ENCODE measurements around the gene SIGLEC10. TPM values are rescaled to one million over a fixed set of nuclear protein-coding genes. Genes with fewer than 3 reads are reported as not detected.
A peak's percentile ranks its signal among the peaks of the same experiment; 100 is the strongest.

Gene SIGLEC10
- polyA plus RNA-seq, 3 donors, result 0.82 to 1.1 (median 1.0) TPM

DNA sequence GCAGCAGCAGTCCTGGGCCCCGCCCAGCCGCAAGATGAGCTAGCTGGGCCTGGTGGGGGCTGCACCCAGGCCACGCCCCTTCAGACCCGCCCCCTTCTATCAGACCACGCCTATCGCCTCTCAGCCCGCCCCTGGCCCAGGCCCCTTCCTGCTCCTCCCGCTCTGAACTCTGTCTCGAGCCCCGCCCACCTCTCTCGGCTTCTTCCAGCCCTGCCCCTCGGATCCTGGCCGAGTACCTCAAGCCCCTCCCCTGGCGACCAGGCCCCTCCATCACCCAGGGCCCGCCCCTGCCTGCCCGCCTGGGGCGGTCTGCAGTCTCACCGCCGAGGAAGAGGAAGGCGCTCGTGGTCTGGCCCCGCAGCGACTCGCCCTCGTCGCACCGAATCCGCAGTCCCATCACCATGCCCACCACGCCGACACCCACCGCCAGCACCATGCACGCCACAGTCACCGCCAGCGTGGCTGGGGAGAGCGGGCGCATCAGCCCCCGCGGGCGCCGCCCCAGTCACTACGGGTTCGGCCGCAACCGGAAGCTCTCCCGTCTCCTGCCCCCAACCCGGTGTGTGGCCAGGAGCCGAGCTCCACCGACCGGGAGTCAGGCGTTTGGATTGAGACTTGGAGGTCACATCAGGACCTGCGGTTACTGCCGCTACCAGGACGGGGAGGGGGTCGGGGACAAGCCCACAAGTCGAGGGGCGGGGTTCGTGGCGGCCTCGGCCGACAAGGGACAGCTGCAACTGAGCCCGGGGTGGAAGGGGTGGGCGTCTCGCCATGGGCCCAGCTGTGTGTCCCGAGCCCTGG is 49.7 kb downstream of the SIGLEC10 start:
- DNase-seq (ENCODE audit: low read depth in 3 of 3, low spot score in 2 of 3), result peak; percentile 92 to 95 (median 94)

GRCh38 chr19:51367255-51367564 is 50.2 kb downstream of the SIGLEC10 start:
- DNase-seq (ENCODE audit: low read depth in 3 of 3, low spot score in 2 of 3), result no peak

DNA sequence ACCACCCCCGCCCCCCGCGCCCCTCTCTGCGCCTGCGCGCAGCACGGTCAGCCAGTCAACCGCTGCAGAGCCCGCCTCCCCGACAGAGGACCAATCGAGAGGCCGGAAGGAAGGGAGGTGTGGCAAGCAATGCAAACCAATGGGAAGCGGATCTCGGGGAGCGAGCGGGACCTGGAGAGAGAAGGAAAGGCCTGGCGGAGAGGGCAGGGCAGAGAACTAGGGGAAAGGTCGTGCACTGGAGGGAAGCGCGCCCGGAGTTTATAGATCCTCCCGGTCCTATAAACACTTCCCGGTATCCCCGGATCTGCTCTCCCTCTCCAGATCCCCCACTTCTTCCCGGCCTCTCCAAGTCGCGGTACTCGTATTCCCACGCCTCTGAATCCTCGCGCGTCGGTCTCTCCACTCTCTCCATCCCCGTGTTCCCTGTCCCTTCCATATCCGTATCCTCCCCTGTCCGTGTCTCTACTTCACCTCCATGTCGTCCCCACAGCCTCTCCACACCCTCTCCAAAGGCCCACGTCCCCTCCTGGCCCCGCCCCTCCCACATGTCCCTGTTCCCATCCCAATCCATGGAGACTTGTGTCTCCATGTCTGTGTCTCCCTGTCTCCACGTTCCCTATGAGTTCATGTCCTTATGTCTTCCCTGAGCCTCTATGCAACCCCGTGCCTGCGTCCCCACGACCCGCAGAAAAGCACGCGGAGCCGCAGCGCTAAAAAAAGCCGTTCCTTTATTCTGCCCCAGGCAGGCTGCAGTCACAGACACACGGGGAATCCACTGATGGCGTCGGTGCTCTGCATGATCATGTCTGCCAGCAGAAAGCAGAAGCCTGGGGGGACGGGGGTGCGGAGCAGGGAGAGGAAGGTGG is 50.8 kb downstream of the SIGLEC10 start:
- peak; percentile 87 to 97 (median 96) for DNase-seq (ENCODE audit: low read depth in 3 of 3, low spot score in 2 of 3)

DNA sequence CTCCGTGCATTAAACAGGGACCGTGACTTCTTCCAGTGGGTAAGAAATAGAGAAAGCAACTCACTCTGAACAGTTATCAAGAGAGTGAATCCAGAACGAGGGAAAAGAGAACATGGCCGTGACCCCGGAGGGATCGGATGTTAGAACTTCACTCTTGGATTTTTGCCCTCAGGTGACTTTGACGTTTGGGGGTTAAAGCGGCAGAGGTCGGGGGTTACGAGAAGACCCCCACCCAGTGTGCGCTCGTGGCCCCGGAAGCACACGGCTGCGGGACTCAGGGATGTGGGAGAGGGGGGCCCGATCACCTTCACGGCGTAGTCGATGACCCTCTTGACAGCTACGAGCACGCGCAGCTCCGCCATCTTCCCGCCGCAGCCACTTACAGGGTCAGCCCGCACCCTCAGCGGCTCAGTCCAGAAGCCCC is 51.5 kb downstream of the SIGLEC10 start, which contains the start of gene ETFB:
TSS of gene ETFB (minus strand) at position 424 of the 424 bp plus-strand sequence. CDS start at position 362, 62 bp downstream.
- peak in 2 of 3 donors; percentile 7 to 19 for DNase-seq (ENCODE audit: low read depth in 3 of 3, low spot score in 2 of 3)

GRCh38 chr19:51365211-51365964 is 52.1 kb downstream of the SIGLEC10 start:
- DNase-seq (ENCODE audit: low read depth in 3 of 3, low spot score in 2 of 3), result peak in 1 of 3 donors; percentile 23

GRCh38 chr19:51364200-51365106 is 53.0 kb downstream of the SIGLEC10 start:
- DNase-seq (ENCODE audit: low read depth in 3 of 3, low spot score in 2 of 3), result no peak

DNA sequence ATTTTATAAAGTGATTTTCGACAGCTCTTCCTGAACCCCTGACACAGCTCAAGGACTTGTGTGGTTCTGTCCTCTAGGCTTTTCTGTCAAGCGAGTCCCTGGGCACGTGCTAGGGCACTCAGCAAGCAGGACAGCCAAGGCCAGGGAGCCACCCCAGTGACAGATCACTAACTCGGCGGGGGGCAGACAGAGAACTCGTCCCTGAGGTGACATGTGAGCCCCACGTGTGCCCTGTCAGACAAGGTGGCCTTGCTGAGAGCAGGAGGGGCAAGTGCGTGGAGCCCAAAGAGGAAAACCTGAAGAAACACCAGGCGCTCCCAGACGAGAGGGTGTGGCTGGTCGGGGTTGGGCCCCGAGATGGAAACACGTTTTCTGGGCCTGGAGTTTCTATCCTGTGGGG is 56.2 kb downstream of the SIGLEC10 start:
- DNase-seq (ENCODE audit: low read depth in 3 of 3, low spot score in 2 of 3), result no peak

Other genes with a start within 250 kb of the SIGLEC10 start
- 1 to 10 TPM; 1.2 to 1.6 (median 1.5) TPM for gene CD33, start 192.6 kb downstream of the SIGLEC10 start, polyA plus RNA-seq (ENCODE audit: insufficient read length in 3 of 3)
- not detected for gene SIGLECL1, start 166.6 kb downstream of the SIGLEC10 start, polyA plus RNA-seq (ENCODE audit: insufficient read length in 3 of 3)
- 1 to 10 TPM; 2.7 to 3.7 (median 3.2) TPM for gene IGLON5, start 106.0 kb downstream of the SIGLEC10 start, polyA plus RNA-seq (ENCODE audit: insufficient read length in 3 of 3)
- gene VSIG10L, start 75.5 kb downstream of the SIGLEC10 start, polyA plus RNA-seq (ENCODE audit: insufficient read length in 3 of 3), result 1 to 10 TPM; 3.5 to 4.4 (median 3.8) TPM
- 100 to 1,000 TPM; 123 to 149 (median 132) TPM for gene ETFB, start 51.3 kb downstream of the SIGLEC10 start, polyA plus RNA-seq (ENCODE audit: insufficient read length in 3 of 3)
- 1 to 10 TPM in 1 of 3 donors, under 1 TPM in 2; 0.79 to 1.4 (median 0.80) TPM for gene CLDND2, start 48.6 kb downstream of the SIGLEC10 start, polyA plus RNA-seq (ENCODE audit: insufficient read length in 3 of 3)
- 1 to 10 TPM; 1.2 to 2.0 (median 1.3) TPM for gene NKG7, start 45.0 kb downstream of the SIGLEC10 start, polyA plus RNA-seq (ENCODE audit: insufficient read length in 3 of 3)
- under 1 TPM; 0.18 to 0.40 (median 0.24) TPM for gene LIM2, start 29.7 kb downstream of the SIGLEC10 start, polyA plus RNA-seq (ENCODE audit: insufficient read length in 3 of 3)
- gene C19orf84, start 27.1 kb downstream of the SIGLEC10 start, polyA plus RNA-seq (ENCODE audit: insufficient read length in 3 of 3), result under 1 TPM; 0.10 to 0.28 (median 0.20) TPM
- gene SIGLEC8, start 40.8 kb upstream of the SIGLEC10 start, polyA plus RNA-seq (ENCODE audit: insufficient read length in 3 of 3), result not detected
- not detected for gene CEACAM18, start 60.9 kb upstream of the SIGLEC10 start, polyA plus RNA-seq (ENCODE audit: insufficient read length in 3 of 3)
- gene SIGLEC12, start 84.2 kb upstream of the SIGLEC10 start, polyA plus RNA-seq (ENCODE audit: insufficient read length in 3 of 3), result not detected
- gene SIGLEC6, start 114.0 kb upstream of the SIGLEC10 start, polyA plus RNA-seq (ENCODE audit: insufficient read length in 3 of 3), result under 1 TPM; 0.07 to 0.42 (median 0.12) TPM
- 10 to 100 TPM; 16.4 to 19.7 (median 16.8) TPM for gene ZNF175, start 153.6 kb upstream of the SIGLEC10 start, polyA plus RNA-seq (ENCODE audit: insufficient read length in 3 of 3)
- under 1 TPM in 2 of 3 donors, not detected in 1; 0.48 to 0.51 TPM for gene SIGLEC5, start 212.8 kb upstream of the SIGLEC10 start, polyA plus RNA-seq (ENCODE audit: insufficient read length in 3 of 3)
- gene SIGLEC14, start 229.2 kb upstream of the SIGLEC10 start, polyA plus RNA-seq (ENCODE audit: insufficient read length in 3 of 3), result 1 to 10 TPM in 1 of 3 donors, under 1 TPM in 1, not detected in 1; 0.79 to 1.1 TPM

Data from right renal cortex interstitium (tissue), 3 donors.